ENCODE results near the gene NELL2.
"Not testable (repeated sequence)": the region's sequence is repeated elsewhere in the genome, so short reads cannot be mapped to it uniquely, and the experiment has no call there.

The NELL2 gene

GRCh38 chr12:44694017-44694416, 182.1 kb downstream of the NELL2 start:
- DNase-seq (ENCODE audit: low read depth) = no peak

DNA sequence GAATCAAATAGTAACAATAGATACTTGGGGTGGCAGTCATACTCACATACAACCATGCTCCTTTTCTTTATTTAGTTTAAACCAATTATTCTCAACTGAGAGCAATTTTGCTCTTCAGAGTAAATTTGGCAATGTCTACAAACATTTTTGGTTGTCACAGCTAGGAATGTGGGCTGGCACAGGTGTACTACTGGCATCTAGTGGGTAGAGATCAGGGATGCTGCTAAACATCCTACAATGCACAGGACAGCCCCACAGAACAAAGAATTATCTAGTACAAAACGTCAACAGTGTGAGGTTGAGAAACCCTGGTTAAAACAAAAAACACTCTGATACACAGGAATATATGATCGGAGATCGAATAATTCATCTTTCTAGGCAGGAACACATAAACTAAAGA, 186.5 kb downstream of the NELL2 start:
- DNase-seq (ENCODE audit: low read depth) = no peak

DNA sequence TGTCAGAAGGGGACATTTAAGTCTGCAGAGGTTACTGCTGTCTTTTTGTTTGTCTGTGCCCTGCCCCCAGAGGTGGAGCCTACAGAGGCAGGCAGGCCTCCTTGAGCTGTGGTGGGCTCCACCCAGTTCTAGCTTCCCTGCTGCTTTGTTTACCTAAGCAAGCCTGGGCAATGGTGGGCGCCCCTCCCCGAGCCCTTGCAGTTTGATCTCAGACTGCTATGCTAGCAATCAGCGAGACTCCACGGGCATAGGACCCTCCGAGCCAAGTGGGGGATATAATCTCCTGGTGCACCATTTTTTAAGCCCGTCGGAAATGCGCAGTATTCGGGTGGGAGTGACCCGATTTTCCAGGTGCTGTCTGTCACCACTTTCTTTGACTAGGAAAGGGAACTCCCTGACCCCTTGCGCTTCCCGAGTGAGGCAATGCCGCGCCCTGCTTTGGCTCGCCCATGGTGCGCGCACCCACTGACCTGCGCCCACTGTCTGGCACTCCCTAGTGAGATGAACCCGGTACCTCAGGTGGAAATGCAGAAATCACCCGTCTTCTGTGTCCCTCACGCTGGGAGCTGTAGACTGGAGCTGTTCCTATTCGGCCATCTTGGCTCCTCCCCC, 189.2 kb downstream of the NELL2 start:
- DNase-seq (ENCODE audit: low read depth) = not testable (repeated sequence)

DNA sequence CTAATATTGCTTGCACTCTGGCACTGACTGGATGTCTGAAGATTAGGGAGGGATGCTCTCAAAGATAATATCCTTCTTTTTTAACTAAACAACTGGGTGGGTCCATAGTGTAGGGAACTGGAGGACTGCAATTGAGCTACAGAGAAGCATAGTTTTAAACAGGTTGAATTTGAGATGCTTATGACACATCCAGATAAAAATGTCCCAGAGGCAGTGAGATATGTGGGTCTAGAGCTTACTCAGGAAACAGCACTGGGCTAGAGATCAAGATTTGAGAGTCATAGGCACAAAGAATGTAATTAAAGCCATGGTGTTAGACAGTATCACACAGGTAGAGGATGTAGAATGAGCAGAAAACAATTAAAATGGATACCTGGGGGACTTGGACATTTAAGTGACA, 198.4 kb downstream of the NELL2 start:
- no peak for DNase-seq (ENCODE audit: low read depth)

DNA sequence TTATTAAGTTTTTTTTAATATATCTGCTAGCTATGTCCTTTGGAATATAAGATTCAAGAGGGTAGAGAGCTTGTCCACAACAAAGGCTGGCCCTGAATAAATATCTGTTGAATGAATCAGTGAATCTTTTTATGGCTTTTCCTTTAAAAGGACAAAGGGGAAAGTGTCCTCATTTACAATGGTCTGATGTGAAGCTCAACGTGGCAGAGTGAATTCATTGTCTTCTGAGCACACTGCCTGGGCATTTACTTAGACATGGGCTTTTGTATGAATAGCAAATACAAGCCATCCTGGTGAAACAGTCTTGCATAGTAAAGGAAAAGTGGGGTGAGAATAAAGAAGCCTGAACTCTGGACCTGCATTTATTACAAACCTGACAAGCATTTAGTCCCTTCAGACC, 201.2 kb downstream of the NELL2 start:
- no peak for DNase-seq (ENCODE audit: low read depth)

GRCh38 chr12:44673811-44674210, 202.3 kb downstream of the NELL2 start:
- DNase-seq (ENCODE audit: low read depth) = no peak

DNA sequence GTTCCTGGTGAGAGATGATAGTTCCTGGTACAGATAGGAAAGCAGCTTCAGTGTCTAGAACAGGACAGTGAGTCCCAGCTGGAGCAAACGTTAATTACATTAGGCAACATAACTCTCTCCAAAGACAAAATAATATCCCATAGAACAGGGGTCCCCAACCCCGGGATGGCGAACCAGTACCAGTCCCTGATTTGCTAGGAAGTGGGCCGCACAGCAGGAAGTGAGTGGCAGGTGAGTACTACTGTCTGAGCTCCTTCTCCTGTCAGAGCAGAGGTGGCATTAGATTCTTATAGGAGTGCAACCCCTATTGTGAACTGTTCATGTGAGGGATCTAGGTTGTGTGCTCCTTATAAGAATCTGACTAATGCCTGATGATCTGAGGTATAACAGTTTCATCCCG, 204.1 kb downstream of the NELL2 start:
- no peak for DNase-seq (ENCODE audit: low read depth)

- no peak for DNase-seq (ENCODE audit: low read depth)
Observed at GRCh38 chr12:44668443-44668842, 207.7 kb downstream of the NELL2 start.

GRCh38 chr12:44667461-44667860, 208.7 kb downstream of the NELL2 start:
- no peak for DNase-seq (ENCODE audit: low read depth)

GRCh38 chr12:44663291-44663690, 212.8 kb downstream of the NELL2 start:
- no peak for DNase-seq (ENCODE audit: low read depth)

DNA sequence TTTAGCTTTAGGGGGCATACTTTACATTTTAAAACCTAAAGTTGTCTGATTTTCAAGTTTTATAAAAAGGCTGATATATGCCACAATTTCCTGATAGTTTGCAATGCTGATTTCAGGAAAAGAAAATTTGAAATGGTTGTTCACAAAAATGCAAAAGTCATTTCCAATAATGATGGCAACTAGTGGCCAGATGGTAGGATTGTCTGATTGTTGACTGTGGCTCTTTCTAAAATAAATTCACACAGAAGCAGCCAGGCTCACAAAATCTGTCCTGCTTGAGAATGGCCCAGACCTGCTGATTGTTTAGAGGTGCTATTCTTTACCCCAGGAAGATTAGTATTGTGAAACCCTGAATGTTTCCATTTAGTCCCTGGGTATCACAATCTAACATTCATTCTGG, 220.3 kb downstream of the NELL2 start:
- DNase-seq (ENCODE audit: low read depth) = no peak

DNA sequence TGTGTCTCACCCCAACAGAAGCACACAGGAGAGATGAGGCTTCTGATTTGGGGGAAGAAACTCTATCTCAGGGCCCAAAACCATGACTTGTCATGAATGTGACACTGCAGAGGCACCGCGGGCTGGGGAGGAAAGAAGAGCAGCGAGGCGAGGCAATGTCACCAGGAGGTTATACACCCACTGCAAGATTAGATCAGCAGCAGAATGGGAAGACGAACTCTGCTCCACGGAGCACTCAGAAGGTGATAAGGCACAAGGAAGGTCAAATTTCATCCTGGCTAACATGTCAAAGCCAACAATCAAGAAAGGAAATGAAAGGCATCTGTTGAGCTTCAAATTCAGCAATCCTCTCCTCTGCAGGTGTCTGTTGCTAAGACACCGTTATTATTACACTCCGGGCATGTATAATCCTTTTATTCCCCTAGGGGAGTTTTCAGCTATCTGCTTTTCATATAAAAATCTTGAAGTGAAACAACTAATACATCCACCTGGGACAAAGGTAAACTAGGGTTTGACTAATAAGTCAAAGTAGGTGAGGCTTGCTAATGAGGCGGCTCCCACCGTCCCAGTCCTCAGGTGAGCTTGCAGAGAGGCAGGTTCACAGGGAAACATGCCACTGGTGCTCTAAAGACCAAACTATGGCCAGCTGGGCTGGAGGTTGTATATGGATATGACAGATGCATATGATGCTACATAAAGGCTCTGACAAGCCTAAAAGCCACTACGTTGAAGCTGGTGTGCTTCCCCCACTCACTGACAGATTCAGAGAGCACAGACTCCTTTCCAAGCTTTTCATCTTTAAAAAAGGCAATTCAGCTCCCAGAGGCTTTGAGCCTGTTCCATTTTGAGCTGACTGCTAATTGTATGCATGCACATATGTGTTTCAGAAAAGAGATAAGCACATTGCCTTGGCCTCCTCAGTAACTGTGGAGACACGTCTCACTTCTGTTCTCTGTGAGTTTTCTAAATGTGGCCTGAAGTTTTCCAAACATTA, 221.2 kb downstream of the NELL2 start:
- DNase-seq (ENCODE audit: low read depth) = no peak

DNA sequence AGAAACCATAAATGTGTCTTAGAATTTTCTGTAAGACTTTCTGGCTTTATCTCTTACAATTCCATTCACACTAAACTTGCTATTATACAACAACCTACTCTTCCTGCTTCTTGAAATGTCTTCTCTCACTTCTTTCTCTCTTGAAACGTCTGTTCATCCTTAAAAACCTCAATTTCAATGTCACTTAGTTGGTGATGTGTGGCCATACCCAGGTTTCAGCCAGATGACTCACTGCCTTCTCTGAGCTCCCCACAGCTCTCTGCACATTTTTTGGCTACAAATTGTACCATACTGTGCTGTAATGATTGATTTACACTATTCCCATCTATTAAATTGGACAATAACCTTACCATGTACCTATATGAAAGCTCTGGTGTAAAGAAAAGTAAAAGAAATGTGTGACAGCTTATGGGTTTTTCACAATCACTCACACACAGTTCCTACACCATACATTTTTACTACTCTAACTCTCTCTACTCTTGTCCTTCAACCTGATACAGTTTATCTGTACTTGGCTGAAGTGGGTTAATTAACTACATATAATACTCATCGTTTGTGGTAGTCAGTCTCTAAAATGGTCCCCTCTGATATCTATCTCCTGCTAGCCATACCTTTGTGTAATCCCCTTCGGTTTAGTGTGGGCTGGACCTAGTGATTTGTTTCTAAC, 222.1 kb downstream of the NELL2 start:
- DNase-seq (ENCODE audit: low read depth) = no peak

GRCh38 chr12:44649693-44650092, 226.4 kb downstream of the NELL2 start:
- DNase-seq (ENCODE audit: low read depth) = no peak

DNA sequence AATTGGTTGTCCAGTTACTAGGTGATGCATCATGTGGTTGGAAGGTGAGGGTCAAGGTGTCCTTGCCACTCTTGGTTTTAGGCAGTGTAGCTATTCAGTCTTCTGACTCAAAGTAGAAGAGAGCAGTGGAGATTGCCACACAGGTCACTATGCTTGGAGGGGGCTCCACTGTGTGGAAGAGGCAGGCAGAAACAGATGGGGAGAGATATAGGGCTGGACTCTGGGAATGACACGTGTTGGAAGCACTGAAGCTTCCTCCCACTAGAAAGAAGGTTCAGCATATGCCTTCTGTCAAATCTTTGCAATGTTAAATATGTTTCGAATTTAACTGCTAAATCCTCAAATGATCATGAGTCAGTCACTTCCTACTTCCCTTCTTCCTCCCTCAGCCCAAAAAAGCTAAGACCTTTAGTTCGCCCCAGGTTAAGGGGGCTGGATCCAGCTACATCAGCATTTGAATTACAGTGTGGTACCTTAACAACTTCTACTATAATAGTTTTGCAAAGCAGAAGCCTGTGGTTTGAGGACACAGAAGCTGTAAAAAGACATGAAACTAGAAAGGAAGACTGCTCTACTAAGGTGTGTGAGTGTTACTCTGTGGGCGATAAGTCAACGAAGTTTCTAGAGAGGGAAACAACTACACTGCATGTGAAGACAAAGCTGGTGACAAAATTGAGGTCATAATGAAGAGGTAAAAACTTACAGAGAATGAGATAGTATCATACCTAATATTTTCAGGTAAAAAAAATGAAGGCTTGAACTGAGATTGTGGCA, 228.0 kb downstream of the NELL2 start:
- no peak for DNase-seq (ENCODE audit: low read depth)

DNA sequence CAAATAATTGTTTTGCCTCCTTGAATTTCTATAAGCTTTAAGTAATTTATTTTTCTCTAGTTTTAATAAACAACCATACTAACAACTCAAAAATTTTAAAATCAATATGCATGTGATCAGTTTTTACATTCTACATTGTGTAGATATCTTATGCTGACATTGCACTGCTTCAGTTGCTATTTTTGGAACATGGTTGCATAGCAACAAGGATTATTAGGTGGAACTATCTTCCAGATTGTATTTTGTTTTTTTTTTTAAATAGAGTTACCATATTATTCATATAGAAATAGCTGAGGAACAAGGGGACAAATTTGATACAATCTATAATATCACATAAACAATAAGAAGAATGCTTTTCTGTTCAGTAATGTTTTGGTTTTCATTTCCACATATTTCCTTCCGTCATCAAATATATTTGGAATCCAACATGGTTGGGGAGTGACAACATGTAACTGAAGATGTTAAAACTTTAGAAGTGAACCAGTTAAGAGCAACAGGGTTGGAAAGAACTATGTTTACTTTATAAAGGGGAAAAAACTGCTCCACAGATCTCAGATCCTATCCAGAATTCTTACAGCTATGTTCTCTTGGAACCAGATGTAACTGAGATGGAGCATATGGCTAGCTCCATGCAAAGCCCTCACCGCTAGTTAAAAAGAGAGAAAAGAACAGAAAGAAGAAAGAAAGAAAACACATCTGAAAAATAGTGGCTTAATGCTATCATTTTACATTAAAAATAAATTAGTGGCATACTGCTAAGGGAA, 235.5 kb downstream of the NELL2 start:
- no peak for DNase-seq (ENCODE audit: low read depth)

DNA sequence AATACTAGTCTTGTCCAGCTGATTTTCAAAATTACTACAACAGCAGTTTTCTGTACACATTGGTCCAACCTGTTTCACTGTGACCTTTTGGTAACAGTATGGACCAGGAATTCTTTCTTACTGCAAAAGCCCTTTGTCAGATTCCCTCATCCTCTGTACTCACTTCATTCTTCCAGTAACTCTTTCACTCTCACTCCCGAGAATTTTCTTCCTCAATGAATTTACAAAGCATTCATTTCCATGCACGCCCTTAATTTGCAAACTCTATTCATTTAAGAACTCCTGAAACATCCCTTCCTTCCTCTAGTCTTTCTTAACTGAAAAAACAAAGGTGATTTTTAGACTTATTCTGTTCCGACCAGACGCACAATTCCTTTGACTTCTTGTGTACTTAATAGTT, 238.2 kb downstream of the NELL2 start:
- no peak for DNase-seq (ENCODE audit: low read depth)

GRCh38 chr12:44628180-44628579, 247.9 kb downstream of the NELL2 start:
- DNase-seq (ENCODE audit: low read depth) = no peak

DNA sequence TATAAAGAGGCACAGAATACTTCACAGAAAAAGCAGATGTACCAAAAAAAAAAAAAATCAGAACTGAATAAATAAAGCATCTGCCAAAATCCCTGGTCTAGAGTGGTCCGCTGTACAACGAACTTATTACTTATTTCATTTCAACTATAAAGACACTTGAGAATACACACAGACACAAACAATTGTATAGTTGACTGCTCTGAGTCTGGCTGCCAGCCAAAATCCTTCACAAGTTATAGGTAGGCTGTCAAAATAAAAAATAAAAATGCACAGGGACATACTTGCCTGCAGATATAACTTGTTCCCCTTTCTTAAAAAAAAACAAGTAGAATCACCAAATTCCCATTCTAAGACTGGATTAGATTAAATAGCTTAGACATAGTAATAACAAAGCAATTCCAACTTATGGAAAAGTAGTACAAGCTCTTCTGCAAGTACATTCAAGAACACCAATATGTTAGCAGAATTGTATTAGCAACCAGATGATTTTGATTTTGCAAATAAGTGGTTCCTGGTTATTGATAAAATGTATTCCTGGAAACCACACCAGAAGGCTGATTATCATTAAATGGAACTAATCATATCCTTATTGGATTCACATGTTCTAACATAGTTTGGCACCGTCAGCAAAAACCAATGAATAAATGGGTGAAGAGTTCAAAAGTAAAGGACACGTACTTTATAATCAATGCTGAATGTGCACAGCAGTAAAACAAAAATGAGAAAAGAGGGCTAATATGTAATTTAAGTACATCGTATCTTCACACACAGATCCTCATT, 248.5 kb downstream of the NELL2 start:
- no peak for DNase-seq (ENCODE audit: low read depth)

- no peak for DNase-seq (ENCODE audit: low read depth)
Observed at GRCh38 chr12:44626883-44627282, 249.2 kb downstream of the NELL2 start.

GRCh38 chr12:44618946-44619345, 257.2 kb downstream of the NELL2 start:
- no peak for DNase-seq (ENCODE audit: low read depth)
